A673 (cell line): ENCODE measurements around the gene SLC44A3. TPM values are rescaled to one million over a fixed set of nuclear protein-coding genes. Genes with fewer than 3 reads are reported as not detected.

Experiments used
- BruUV-seq: library from RNA; stranded (reverse); fragments of 400-500 nt; replicated peaks from 2 replicates; lab custom pipeline; 2021; lab: Mats Ljungman, UMichigan
- CTCF ChIA-PET: fragments of 300-600 bp; sonication (Branson Sonifier 250); formaldehyde crosslinking; loops from one replicate; lab custom pipeline; 2022; ENCODE audit warnings: antibody characterized with exemption; lab: Charles Lee
- POLR2A ChIA-PET: fragments of 300-600 bp; sonication (Branson Sonifier 250); formaldehyde crosslinking; loops from one replicate; lab custom pipeline; 2022; ENCODE audit warnings: antibody characterized with exemption; ENCODE audit not compliant: low non-redundant PET; lab: Charles Lee
- DNase-seq: peaks from one replicate; pipeline ENCODE4 v3.0.0-alpha.2; 2015; ENCODE audit warnings: low spot score
- H3K27ac ChIP-seq: fragments of 200-600 bp; sonication (generic); 2 replicates; pipeline ENCODE4 v1.5.1; 2016; ENCODE audit warnings: mixed run types, low read depth, mild to moderate bottlenecking, mixed read lengths, antibody characterized with exemption, low read length; ENCODE audit not compliant: poor library complexity, severe bottlenecking
- H3K27me3 ChIP-seq: fragments of 200-600 bp; sonication (generic); replicated peaks from 2 replicates; pipeline ENCODE4 v1.6.1; 2017; ENCODE audit warnings: mixed run types, low read depth, mild to moderate bottlenecking, mixed read lengths, antibody characterized with exemption, low read length; ENCODE audit not compliant: insufficient read depth, poor library complexity
- H3K36me3 ChIP-seq: fragments of 200-600 bp; sonication (generic); 2 replicates; pipeline ENCODE4 v1.6.1; 2016; ENCODE audit warnings: mixed run types, mild to moderate bottlenecking, mixed read lengths, antibody characterized with exemption, low read length; ENCODE audit not compliant: insufficient read depth, poor library complexity, severe bottlenecking
- H3K4me1 ChIP-seq: fragments of 200-600 bp; sonication (generic); 2 replicates; pipeline ENCODE4 v1.6.1; 2017; ENCODE audit warnings: mixed run types, mild to moderate bottlenecking, mixed read lengths, antibody characterized with exemption, low read length; ENCODE audit not compliant: insufficient read depth, poor library complexity, severe bottlenecking
- H3K4me3 ChIP-seq: fragments of 200-600 bp; sonication (generic); 2 replicates; pipeline ENCODE4 v1.5.1; 2016; ENCODE audit warnings: low read depth, mixed run types, mild to moderate bottlenecking, mixed read lengths, low read length; ENCODE audit not compliant: poor library complexity, severe bottlenecking
- H3K9me3 ChIP-seq: fragments of 200-600 bp; sonication (generic); 2 replicates; pipeline ENCODE4 v1.6.1; 2016; ENCODE audit warnings: mixed run types, low read depth, mild to moderate bottlenecking, mixed read lengths, antibody characterized with exemption, low read length; ENCODE audit not compliant: poor library complexity, severe bottlenecking
- CTCF ChIP-seq: fragments of 300-800, 200-600 bp; sonication (generic); conservative IDR thresholded peaks from 2 replicates; pipeline ENCODE4 v1.5.1; 2017; ENCODE audit warnings: low read depth, mild to moderate bottlenecking, antibody characterized with exemption, low read length, moderate library complexity, mixed read lengths
- EZH2 ChIP-seq: fragments of 200-600 bp; sonication (generic); IDR thresholded peaks from 2 replicates; pipeline ENCODE4 v1.6.1; 2017; ENCODE audit warnings: borderline replicate concordance, low read depth, mild to moderate bottlenecking, mixed read lengths, antibody characterized with exemption, low read length; ENCODE audit not compliant: poor library complexity, severe bottlenecking
- intact Hi-C: fragments of 100-400 bp; cut with micrococcal nuclease; formaldehyde crosslinking; loops from one replicate; pipeline ENCODE4 v1.10.0; 2022; ENCODE audit not compliant: unreplicated experiment
- total RNA-seq: library from RNA; stranded (reverse); gene quantifications from 2 replicates; pipeline ENCODE4 v1.2.3, GENCODE V29; 2021

Gene SLC44A3
- total RNA-seq, 1 experiment from 2014 or later, result not detected

- Histone ChIP-seq H3K4me3 (no peak overlapping the region), H3K4me1 (no peaks in the 10 kb centered on the region), H3K27ac (no peak overlapping the region), H3K9me3 (no peaks in the 10 kb centered on the region), H3K27me3 (no peaks in the 10 kb centered on the region), H3K36me3 (no peaks in the 10 kb centered on the region)
- BruUV-seq, result no TSS peak
- POLR2A ChIA-PET, result no interaction called here
- DNase-seq, result no peak
- CTCF ChIA-PET, result no interaction called here
- TF ChIP-seq CTCF (no peak), EZH2 (no peak)
- intact Hi-C loops, result no loop called here
Observed at GRCh38 chr1:94876362-94876761, 56.2 kb downstream of the SLC44A3 start.

DNA sequence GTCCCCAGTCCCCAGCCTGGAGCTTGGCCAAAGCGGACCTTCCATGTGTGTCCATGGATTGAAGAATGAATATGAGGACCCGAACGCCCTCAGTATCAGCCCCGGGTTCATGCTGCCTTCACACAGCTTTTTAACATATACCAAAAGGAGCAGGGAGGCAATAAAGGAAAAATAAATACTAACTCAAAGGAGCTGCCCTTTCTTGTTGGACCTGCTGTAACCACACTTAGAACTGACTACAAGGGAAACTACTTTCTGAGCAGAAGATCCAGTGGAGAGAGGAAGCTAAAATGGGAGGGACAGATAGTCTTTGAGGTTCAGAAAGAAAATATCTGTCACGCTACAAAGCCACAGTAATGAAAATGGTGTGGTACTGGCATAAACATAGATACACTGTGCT is 58.2 kb downstream of the SLC44A3 start:
- Histone ChIP-seq H3K27me3 (no peaks in the 10 kb centered on the region), H3K36me3 (no peaks in the 10 kb centered on the region), H3K27ac (no peak overlapping the region), H3K4me3 (no peak overlapping the region), H3K4me1 (no peaks in the 10 kb centered on the region), H3K9me3 (no peaks in the 10 kb centered on the region)
- no TSS peak for BruUV-seq
- intact Hi-C loops, result no loop called here
- ChIA-PET POLR2A (no interaction called here), CTCF (no interaction called here)
- DNase-seq, result no peak
- TF ChIP-seq CTCF (no peak), EZH2 (no peak)

DNA sequence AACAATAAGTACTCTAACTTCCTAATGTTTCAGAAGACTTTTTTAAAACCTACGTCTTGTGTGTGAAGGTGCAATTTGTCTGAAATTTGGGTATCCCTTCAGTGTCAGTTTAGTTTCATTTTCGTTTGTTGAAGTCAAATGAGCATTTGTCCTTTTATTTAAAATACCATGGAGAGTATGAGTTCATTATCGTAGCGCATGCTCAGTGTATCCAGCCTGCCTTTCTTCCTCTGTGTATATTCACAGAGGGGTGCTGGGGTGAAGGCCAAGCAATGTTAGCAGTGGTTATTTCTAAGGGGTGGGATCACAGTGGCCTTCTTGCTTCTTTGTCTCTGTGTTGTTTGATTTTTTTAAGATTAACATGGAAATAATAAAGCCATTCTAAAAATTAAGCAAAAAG is 63.5 kb downstream of the SLC44A3 start:
- intact Hi-C loops, result no loop called here
- Histone ChIP-seq H3K4me1 (no peaks in the 10 kb centered on the region), H3K9me3 (no peaks in the 10 kb centered on the region), H3K4me3 (no peak overlapping the region), H3K36me3 (no peaks in the 10 kb centered on the region), H3K27me3 (no peaks in the 10 kb centered on the region), H3K27ac (no peak overlapping the region)
- POLR2A ChIA-PET, result no interaction called here
- no TSS peak for BruUV-seq
- no peak for TF ChIP-seq EZH2
- no peak for TF ChIP-seq CTCF
- CTCF ChIA-PET, result no interaction called here
- DNase-seq, result no peak
